HG02571 (cell line): ENCODE results near the gene SLC2A10.

ENCODE experiments used
- ATAC-seq: cut with Tn5 transposase; IDR thresholded peaks from one replicate; pipeline ENCODE4 v1.9.1; 2021; ENCODE audit warnings: mild to moderate bottlenecking, moderate library complexity; ENCODE audit not compliant: unreplicated experiment

SLC2A10 gene

DNA sequence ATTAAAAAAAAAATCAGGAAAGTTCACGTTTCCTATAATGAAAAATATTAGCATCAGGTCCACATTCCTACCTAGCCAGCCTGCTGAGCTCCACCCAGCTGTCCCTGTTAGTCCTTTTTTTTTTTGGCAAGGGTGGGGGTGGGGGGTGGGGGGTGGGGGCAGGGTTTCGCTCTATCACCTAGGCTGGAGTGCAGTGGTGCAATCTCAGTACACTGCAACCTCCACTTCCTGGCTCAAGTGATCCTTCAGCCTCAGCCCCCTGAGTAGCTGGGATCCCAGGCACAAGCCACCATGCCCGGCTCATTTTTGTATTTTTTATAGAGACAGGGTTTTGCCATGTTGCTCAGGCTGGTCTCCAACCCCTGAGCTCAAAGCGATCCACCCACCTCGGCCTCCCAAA lies 7.5 kb upstream of the SLC2A10 start:
- no peak for ATAC-seq

DNA sequence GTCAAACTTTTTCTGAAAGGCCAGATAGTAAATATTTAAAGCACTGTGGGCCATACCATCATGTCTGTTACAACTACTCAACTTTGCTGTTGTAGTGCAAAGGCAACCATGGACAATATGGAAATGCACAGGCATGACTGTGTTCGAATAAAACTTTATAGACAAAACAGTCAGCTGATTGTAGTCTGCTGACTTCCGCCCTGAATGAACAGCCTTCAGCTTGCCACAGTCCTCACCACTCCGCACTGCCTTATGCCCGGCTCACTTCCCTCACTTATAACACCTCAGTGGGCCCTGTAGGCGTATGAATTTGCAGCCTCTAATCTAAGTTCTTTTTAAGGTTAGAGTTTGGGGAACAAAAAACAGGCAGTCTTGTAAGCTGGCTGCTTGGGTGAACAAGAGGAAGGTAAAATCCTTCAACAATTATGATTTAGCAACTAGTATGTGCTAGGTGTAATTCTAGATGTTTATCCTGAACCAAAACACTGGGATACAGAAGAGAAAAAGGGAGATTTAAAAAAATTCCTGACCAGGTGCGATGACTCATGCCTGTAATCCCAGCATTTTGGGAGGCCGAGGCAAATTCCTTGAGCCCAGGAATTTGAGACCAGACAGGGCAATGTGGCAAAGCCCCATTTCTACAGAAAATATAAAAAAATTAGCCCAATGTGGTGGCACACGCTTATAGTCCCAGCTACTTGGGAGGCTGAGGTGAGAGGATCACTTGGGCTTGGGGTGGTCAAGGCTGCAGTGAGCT lies 6.8 kb upstream of the SLC2A10 start:
- no peak for ATAC-seq

DNA sequence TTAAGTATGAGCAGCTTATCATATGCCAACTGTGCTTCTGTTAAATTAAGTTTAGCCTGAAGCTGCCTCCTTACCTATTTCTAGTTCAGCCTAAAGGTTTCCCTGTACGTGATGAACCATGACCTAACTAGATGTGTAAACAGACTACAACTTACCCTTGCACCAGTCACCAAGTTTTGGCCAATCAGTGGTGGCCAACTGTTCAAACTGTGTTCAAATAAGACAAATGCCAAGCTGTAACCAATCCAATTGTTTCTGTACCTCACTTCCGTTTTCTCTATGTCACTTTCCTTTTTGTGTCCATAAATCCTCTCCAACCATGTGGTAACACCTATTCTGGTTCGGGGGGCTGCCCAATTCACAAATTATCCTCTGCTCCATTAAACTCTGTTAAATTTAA lies 6.0 kb upstream of the SLC2A10 start:
- no peak for ATAC-seq

DNA sequence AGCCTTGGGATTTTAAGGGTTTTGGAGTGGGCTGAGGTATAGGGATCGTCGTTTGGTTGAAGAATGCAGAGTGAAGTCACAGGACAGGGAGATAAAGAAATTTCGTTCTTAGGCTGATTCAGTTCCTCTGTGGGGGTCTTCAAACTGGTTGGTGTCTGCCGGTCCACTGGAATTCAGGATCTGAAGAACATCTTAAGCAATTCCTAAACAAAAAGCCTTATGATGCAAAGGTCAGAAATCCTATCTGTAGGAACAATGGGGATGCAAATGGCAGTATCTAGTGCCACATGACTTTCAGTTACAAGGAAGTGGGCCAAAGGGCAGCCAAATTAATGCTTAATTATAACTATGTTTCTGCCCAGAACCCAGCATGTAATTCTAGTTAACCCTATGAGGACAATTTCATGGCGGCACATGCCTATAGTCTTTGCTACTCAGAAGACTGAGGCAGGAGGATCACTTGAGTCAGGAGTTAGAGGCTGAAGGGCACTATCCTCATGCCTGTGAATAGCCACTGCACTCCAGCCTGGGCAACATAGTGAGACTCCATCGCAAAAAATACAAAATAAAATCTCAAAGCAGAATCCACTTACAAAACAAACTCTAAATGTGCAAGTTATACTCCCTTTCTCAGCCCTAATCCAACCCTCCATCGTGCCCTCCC lies 4.6 kb upstream of the SLC2A10 start:
- no peak for ATAC-seq

DNA sequence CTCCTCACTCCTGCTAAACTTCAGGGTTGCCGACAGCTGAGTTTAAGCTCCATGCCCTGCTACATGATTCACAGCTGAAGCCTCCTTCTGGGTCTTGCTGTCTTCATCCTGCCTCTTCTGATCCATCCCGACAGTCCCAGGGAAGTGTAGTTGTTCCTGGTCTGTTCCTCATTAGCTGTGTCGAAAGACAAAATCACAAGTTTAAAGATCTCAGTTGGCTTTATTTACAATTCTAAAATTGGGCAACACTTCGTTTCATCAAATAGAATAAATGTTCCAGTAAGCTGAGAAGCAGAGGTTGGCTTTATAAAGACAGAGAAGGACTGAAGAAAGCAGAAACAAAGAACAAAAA lies 4.1 kb upstream of the SLC2A10 start:
- ATAC-seq = no peak

DNA sequence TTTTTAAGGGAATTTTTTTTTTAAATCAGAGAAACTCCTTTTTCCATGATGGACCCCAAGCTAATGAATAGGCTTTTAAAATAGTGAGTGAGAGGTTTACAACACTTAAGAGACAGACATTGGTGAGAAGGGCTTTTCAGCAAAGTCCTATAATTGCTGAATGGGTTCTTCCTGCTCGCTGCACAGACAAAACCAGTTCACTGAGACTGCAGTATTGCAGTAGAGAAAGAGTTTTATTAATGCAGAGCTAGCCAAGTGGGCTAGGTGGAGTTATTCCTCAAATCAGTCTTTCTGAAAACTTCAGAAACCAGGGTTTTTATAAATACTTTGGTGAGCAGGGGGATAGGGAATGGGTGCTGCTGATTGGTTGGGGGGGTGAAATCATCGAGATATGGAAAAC lies 3.2 kb upstream of the SLC2A10 start:
- no peak for ATAC-seq

DNA sequence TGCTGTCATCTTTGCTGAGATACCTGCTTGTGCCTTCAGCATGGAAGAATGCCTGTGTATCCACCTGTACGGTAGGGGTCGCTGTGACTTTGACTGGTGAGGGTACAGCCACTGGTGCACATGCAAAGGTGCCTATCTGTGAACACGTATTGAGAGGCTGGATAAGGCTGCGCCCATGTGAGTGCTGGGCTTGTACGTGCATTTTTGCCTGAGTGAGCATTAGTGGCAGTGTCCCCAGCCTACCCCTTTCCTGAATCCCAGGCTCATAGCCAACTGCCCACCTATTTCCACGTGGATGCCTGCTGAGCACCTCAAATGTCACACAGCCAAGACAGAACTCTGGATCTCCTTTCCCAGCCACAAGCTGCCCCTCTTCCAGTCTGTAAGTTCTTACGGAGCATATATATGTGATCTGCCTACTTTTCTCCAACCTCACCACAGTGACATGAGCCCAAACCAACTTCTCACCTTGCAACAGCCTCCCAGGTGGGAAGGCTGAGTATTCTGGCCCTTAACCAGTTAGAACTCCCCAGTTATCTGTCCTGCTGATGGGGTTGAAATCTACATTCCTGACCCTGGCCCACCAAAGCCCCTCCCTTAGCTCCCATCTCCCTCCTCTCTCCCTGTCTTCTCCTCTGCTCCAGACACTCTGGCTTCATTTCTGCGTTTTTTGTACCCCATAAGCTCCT lies 1.1 kb upstream of the SLC2A10 start:
- ATAC-seq = no peak

DNA sequence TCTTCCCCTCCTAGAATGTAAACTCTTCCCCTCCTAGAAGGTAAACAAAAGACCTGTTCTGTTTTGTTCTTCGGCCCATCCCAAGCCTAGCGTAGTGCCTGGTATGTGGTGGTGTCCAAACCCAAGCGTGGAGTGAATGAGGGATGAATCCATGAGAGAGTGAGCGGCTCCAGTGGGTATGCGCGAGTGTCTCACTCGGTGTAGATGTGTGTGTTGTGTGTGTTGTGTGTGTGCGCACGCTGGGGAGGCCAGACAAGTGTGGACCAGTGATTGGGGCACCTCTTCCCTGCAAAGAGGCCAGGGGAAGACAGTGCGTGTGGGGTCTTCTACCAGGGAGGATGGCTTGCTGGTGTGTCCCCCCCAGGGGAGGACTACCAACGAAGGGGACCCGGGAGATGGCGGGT lies 392 bp upstream of the SLC2A10 start:
- no peak for ATAC-seq

DNA sequence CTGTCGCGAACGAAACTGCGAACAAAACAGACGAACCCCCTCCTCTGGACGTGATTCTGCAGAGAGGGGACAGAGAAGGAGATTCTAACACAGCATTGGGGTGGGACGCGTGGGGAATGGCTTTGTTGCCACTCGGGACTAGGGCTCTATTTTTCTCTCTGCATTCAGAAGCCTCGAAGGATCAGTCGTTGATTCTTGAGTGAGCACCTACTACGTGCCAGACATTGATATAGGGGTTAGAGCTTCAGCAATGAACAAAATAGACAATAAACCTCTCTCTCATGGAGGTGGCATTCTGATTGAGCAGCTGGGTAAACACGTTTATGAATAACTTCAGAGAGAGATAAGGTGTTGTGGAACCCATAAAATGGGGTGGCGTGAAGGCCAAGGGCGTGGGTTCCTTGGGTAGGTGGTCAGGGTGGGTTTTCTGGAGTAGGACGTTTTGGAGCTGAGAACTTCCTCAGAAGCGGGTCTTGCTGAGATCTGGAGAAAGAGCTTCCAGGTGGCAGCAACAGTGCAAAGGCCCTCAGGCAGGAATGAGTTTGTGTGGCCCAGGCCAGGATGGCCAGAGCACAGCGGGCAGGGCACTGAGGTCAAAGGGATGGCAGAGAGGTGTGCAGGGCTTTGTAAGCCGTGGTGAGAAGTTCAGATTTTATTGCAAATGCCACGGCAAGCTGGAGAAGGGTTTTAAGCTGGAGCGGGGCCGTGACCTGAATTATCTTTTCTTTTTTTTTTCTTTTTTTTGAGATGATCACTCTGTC lies 884 bp downstream of the SLC2A10 start:
- ATAC-seq = no peak

DNA sequence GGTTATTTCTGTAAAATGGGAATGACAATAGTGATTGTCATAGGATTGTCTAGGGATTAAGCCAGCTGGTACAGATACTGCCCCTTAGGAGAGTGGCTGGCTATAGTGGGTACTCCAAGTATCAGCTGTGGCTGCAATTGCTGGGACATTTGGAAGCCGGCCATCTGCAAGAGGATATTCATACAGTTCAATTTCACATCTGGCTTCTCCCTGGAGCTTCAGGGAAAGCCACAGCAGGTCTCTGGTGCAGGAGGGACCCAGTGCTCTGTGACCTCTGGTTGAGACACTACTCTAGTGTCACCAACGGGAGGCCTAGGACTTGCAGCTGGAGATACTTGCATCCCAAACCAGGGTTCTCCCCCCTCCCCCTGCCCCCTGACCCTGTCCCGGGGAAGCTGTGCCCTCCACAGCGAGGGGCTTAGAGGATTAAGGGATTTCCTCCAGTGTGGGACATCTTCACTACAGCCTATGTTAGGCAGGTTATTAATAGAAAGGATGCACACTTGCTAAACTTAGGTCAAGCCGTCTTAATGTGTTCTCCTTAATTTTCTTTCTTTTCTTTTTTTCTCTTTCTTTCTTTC lies 2.7 kb downstream of the SLC2A10 start:
- ATAC-seq = no peak

DNA sequence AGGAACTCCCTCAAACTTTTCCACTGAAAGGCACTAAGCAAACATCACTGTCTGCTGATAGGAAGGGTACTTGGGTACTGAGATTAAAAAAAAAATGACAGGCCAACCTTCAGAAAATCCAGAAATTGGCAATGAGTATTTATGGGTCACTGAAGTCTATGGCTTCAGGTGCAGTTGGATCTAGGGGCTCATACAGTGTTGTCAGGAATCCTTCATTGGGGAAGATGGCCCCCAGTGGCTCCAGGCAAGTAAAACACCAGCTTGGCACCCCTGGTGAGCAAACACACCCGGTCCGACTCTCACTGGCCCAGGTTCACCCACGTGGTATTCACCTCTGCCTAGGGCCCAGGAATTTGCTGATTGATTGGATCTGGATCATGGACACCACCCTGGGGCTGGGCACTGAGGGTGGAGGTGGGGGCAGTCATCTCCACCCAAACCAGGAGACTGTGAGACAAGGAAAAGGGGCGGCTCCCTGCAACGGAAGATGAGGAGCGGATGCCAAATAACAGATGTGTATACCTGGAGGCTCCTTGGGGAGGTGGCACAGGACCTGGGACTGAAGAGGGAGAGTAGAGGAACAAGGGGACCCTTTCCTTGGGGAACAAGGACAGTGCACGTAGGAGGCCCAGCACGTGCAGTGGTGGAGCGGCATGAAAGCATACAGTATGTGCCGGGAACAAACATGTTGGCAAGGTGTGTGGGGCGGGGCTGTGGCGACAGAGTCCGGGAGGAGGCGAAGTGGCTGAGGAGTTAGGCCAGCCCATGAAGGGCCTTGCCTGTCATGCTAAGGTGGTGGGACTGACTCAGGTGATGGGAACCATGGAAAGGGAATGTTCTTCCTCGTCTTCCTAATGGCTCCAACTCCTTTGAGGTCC lies 4.7 kb downstream of the SLC2A10 start:
- ATAC-seq = no peak

DNA sequence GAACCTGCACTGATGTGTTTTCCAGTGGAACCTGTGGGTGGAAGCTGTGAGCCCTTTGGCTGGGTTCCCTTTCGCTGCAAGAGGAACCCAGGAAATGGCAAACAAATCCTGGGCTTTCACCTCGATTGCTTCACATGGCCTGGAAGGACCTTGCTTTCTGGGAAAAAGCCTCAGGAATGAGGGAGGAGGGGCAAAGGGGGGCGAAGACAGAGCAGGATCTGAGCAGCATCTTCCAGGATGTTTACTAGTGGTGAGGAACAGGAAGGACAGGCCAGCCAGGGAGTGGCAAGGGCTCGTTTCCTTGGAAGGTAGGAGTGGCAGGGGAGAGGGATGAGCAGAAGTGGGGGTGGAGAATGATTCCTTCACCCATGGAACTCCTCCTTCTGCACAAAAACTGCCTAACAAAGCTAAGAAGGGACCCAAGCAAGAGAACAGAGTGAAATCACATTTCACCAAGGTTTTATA lies 5.9 kb downstream of the SLC2A10 start:
- ATAC-seq = no peak

DNA sequence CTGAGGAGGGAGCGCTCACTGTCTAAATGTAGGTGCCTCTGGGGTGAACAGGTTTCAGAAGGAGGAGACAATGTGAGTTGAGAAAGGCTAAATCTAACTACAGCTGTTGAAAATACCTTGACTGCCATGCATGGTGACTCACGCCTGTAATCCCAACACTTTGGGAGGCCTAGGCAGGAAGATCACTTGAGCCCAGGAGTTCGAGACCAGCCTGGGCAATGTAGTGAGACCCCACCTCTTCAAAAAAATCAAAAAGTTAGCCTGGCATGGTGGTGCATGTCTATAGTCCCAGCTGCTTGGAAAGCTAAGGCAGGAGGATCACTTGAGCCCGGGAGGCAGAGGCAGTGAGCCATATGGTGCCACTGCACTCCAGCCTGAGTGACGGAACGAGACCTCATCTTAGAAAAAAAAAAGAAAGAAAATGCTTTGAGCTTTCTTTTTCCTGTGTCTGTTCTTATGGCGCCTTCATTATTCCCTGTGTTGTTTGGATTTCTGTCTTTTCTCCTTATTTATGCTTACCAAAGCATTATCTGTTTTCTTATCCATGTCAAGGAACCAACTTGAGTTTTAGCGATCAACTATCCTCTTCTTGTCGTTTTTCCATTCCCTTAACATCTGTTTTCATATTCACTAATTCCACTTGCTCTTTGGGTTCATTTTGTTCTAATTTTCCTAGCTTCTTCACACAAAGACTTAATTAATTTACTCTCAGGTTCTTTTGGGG lies 8.5 kb downstream of the SLC2A10 start:
- no peak for ATAC-seq

DNA sequence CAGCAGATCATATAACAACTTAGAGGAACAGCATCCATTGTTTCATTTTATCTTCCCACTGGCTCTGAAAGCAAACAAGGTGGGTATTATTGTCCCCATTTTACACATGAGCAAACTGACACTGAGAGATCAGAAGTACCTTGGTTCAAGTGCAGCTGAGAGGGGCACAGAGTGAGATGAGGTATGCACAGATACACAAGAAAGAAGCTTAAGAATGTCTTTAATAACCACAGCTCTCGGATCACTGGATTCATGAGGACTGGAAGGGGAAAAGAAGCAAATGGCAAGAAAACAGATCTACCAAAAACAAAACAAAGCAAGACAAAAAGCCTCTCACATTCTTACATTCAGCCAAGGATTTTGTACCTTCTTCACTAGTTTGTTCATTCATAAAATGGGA lies 10.6 kb downstream of the SLC2A10 start:
- no peak for ATAC-seq

DNA sequence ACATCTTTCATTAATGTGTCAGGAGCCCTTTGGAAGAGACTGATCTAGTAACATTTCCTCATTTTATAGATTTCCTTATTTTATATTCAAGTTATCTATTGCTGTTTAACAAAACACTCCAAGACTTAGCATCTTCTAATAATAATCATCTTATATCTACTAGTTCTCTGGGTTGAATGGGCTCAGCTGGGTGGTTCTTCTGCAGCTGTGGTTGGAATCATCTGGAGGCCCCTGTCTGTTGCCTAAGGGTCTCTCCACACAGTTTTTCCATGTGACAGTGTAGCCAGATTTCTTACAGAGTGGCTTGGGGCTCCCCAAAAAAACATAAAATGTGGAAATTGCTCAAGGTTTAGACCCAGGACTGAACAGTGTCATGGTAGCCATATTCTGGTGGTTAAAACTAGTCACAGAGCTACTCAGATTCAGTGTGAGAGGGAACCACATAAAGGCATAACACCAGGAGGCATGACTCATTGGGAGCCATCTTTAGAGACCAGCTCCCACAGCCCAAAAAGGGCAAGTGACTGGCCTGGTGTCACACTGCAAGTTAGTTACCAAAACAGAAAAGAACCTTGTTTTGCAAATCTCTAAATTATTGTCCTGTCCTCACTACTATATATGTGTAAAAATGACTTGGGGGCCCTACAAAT lies 11.5 kb downstream of the SLC2A10 start:
- no peak for ATAC-seq

DNA sequence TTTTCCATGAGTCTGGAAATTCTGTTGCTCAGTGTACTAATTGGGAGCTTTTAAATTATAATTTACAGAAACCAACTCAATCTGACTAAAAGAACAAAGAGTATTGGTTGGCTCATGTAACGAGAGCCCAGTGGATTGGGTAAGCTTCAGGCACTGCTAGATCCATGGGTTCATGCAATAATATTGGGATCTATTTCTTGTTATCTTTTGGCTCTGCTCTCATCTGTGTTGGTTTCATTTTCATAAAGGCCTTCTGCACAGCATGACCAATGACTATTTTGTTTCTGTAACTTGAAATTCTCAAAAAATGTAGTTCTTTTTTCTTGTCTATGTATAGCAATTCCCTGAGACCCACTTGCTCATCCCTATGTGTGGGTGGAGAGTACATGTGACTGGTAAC lies 12.0 kb downstream of the SLC2A10 start:
- no peak for ATAC-seq

DNA sequence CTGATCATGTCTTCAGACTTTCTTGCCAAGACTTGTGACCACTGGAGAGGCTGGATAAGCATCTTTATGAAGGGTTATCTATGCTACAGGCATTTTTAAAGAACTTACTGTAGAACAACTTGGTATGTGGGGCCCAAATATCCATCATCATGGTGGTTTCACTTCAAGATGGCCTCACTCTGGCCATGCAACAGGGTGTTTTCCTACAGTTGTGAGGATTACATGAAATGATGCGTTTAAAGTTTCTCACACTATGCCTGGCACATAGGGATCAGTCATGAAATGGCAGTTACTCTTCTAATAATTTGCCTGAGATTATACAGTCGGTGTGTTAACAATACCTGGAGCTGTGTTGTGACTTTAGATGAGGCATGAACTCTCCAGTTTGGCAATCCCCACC lies 13.0 kb downstream of the SLC2A10 start:
- no peak for ATAC-seq

DNA sequence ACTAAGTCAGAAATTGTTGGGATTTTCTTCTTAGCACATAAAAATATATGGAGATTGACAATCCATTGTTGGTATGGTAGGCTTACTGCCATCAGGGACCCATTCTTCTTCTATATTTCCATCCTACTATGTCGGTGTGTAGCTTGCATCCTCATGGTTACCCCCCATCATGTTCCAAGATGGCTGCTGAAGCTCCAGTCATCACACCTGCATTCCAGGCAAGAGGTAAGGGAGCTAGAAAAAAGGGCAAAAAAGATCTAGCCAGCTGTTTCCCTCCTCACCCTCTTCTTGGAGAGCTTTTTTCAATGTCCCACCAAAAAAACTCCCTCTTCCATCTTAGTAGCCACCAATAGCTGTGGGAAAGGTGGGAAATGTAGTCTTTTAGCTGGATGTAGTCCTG lies 13.6 kb downstream of the SLC2A10 start:
- ATAC-seq = no peak
